GM12892 (cell line): ENCODE data around the gene LPAR6. TPM values are rescaled to one million over a fixed set of nuclear protein-coding genes. Genes with fewer than 3 reads are reported as not detected.
"Not testable (repeated sequence)": the region's sequence is repeated elsewhere in the genome, so short reads cannot be mapped to it uniquely, and the experiment has no call there.

Experiments used
- DNase-seq: peaks from one replicate; pipeline ENCODE4 v3.0.0; 2011; ENCODE audit not compliant: insufficient read length
- FAIRE-seq: peaks from 2 replicates; lab custom pipeline; 2011; peaks lifted over from hg19 to GRCh38; lab: Jason Lieb, UNC
- POLR2A ChIP-seq: IDR thresholded peaks from 2 replicates; pipeline ENCODE4 v1.6.1; 2011; ENCODE audit warnings: low read depth, low read length, control low read depth
- POLR2AphosphoS5 ChIP-seq: IDR thresholded peaks from 2 replicates; pipeline ENCODE4 v1.6.1; 2011; ENCODE audit warnings: low read depth, low read length, control low read depth
- TAF1 ChIP-seq: IDR thresholded peaks from 2 replicates; pipeline ENCODE4 v1.6.1; 2011; ENCODE audit warnings: low read depth, mild to moderate bottlenecking, control low read depth, low read length, borderline replicate concordance
- polyA plus RNA-seq: library from polyadenylated mRNA; unstranded; fragments of >200 nt; gene quantifications from one replicate; pipeline ENCODE4 v1.2.1, GENCODE V29; 2012; ENCODE audit warnings: missing spikeins, inconsistent platforms; ENCODE audit not compliant: missing spikeins

LPAR6 gene, protein sequence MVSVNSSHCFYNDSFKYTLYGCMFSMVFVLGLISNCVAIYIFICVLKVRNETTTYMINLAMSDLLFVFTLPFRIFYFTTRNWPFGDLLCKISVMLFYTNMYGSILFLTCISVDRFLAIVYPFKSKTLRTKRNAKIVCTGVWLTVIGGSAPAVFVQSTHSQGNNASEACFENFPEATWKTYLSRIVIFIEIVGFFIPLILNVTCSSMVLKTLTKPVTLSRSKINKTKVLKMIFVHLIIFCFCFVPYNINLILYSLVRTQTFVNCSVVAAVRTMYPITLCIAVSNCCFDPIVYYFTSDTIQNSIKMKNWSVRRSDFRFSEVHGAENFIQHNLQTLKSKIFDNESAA
- 0.89 TPM for polyA plus RNA-seq

DNA sequence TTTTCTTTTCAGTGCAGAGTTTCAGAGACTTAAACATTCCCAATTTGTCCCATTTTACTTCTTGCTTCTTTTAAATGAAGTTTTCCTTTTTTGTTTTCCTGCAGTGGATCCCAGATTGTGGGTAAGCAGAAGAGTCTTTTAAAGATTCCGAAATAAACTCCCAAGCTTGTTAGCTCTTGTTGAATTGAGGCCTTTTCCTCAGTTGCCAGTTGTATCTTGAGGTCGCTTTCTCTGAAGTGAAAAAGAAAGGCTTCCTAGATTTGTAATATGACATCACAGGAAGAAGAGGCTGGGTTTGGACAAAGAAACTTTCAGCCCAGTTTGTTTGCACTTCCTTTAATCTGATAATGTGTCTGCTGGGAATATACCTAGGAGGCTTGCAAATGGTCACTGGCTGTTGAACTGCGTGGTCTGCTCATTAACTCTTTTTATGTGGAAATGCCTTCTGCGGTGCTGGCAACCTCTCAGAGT, at the start of gene LPAR6:
LPAR6 (minus strand) TSS at position 233 of the 471 bp plus-strand sequence. CDS start 690 bp downstream, outside the sequence.
- TF ChIP-seq POLR2A (no peak), POLR2AphosphoS5 (no peak), TAF1 (no peak)
- FAIRE-seq (no peak), DNase-seq (no peak)

DNA sequence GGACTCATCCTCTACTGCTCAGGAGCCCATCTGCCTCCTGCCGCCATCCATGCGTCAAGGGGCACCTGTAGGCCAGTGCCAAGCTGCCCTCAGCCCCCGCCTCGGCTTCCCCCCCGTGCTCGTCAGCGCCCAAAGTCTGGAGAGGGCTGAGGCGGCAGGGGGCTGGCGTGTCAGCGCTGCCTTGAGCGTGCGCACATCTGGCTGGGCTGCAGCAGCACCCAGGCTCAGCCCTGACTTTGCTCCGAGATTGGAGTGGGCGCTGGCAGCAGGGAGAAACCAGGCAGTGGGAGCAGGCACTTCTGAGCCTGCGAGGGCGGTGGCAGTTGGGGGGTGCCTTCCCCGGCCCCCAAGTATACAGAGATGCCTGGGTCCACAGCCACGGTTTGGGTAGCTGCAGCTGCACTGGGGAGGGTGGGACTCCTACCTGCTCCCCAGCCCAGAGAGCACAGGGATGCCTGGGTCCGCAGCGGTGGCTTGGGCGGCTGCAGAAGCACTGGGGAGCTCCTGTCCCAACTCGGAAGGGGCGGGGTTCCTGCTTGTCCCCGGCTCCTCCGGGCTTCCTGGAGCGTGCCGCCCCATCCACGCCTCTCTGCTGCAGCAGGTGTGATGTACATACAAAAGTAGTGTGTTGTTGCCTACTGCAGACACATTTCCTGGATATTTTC, 44.8 kb upstream of the LPAR6 start:
- no peak for TF ChIP-seq TAF1
- TF ChIP-seq POLR2A, result no peak
- no peak for TF ChIP-seq POLR2AphosphoS5
- FAIRE-seq, result no peak
- DNase-seq, result no peak

DNA sequence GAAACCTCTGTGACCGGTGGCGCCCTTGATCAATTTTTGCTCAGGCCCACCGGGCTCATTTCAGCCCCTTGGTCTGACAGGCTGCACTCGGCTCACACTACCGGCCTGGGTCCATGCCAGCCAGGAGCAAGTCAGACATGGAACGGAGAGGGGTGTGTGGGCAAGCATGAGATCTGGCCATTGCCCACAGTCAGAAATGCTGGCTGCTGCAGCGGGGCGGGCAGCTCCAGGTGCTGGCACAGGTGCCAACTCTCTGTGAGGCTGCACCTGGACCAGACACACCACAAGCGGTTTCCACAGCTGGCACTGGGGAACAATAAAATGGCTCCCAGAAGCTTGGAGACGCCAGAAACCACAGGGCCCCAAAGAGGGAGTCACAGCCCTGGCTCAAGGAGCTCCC, 43.6 kb upstream of the LPAR6 start:
- no peak for FAIRE-seq
- DNase-seq, result no peak
- TF ChIP-seq POLR2AphosphoS5 (no peak), TAF1 (no peak), POLR2A (no peak)

DNA sequence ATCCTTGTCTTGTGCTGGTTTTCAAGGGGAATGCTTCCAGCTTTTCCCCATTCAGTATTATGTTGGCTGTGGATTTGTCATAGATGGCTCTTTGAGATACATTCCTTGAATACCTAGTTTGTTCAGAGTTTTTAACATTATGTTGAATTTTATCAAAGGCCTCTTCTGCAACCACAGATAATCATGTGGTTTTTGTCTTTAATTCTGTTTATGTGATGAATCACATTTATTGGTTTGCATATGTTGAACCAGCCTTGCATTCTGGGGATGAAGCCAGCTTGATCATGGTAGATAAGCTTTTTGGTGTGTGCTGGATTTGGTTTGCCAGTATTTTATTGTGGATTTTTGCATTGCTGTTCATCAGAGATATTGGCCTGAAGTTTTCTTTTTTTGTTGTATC, 38.3 kb upstream of the LPAR6 start:
- DNase-seq, FAIRE-seq: not testable (repeated sequence)

DNA sequence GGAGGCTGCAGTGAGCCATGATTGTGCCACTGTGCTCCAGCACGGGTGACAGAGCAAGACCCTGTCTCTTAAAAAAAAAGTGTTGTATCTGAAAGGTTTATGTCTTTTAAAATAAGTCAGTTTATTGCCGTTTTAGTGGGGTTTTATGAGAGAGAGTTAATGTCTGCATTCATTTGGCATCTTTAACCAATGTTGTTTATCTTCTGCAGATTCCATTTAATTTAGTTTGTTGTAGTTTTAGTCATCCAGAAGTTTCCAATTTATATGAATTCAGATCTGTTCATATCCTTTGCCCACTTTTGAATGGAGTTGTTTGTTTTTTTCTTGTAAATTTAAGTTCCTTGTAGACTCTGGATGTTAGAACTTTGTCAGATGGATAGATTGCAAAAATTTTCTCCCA, 36.7 kb upstream of the LPAR6 start:
- no peak for TF ChIP-seq TAF1
- TF ChIP-seq POLR2A, result no peak
- TF ChIP-seq POLR2AphosphoS5, result no peak
- FAIRE-seq, result no peak
- no peak for DNase-seq

DNA sequence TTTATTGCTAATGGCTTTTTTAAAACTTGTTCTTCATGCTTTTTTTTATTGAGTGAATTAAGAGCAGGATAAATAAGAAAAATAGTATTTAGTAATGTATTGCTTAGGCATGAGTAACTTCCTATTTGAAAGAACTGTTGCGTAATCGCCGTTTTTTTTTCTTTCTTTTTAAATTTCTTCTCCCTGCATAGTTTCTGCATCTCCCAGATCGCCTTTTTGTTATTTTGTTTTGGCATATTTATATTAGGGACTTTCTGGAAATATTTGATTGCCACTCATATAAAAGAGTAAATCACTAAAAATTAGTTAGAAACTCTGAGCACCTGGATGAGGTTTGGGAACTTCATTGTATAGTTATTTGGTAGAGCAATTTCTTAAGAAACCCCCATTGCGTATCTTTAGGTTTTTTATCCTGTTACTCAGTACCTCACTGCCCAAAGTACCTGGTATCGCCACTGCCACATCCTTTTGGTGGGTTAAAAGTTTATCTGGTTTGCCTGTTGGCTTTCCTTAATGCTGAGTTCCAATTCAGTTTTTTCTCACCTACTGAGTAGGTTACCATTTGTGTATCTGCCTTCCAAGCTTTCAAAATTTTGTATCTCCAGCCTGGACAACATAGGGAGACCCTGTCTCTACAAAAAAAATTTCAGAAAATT, 36.2 kb upstream of the LPAR6 start:
- no peak for DNase-seq
- TF ChIP-seq TAF1 (no peak), POLR2AphosphoS5 (no peak), POLR2A (no peak)
- peak; percentile 9 for FAIRE-seq

DNA sequence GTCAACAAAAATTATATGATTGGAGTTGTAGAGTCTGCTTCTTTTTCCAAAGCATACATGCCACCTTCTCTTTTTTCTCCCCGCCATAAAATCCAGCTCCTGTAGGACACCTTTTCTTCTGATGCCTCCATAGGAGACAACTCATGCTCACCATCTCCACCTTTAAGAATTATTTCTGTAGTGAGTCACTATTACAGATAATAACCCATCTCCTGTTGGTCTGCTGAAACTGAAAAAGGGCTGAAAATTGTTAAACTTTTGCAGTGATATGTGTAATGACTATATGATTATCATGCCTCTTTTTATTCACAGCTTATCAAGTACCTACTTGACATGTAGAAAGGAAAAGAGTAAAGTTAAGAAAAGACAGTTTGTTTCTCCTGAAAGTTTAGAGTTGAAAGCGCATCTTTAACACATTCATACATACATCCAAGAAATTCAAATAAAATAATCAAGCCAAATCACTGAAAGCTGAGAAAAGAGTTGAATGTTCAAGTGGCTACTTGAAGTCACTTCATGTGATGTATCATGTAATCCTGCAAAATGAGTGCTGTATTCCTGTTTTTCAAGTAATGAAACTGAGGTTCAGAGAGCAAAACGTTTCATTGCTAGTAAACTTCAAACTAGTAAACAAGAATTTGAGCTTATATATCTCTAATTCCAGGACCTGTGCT, 35.5 kb upstream of the LPAR6 start:
- FAIRE-seq (peak; percentile 21), DNase-seq (no peak)
- TF ChIP-seq POLR2AphosphoS5 (no peak), TAF1 (no peak), POLR2A (no peak)

DNA sequence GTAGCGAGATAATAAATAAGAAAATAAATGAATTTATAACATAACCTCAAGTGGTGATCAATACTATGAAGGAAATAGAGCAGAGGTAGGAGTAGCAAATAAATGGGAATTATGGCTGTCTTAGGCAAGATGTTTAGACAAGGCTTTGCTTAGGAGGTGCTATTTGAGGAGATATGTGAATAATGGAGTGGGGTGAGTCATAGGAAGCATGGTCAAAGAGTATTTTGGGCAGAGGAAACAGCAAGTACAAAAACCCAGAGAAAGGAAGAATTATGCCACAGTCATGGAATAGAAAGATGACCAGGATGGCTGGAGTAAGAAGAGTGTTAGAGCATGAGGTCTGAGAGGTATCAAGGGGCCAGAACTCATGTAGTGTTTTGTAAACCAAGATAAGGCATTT, 33.6 kb upstream of the LPAR6 start:
- no peak for DNase-seq
- TF ChIP-seq TAF1, result no peak
- TF ChIP-seq POLR2AphosphoS5, result no peak
- no peak for TF ChIP-seq POLR2A

DNA sequence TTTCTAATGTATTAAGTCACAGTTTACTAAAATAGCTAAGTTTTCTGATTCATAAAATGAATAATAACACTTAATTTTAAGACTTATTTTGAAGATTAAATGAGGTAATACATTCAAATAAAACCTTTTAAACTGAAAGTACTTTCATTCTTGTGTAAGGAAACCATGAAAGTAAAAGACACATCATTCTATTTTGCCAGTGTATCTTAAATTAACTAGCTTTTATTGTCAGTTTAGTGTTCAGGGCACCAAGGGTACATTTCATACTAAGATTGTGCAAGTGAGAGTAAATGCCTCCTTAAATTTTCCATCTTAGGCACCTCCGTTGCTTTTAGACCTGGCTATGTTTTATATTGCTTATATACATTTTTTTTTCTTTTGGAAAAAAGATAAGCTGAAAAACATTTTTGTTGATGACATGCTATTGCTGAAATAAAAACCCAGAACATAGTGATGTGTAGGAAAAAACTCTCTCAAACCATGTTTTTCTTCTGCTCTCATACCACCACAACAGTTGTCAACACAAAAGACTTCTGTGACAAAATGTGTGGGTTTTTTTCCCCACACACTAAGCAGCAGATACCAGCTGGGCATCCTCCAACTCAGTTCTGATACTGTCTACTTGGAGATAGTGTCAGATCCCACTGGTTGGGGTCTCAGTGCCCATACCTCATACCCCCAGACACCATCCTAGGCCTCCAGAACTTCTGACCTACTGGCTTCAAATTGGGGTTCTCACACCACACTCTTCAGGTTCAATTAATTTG, 30.7 kb upstream of the LPAR6 start:
- FAIRE-seq, result no peak
- DNase-seq, result no peak
- no peak for TF ChIP-seq TAF1
- TF ChIP-seq POLR2A, result no peak
- no peak for TF ChIP-seq POLR2AphosphoS5

More for the DNA sequence above, 33.6 kb upstream of the LPAR6 start:
- no peak for FAIRE-seq

DNA sequence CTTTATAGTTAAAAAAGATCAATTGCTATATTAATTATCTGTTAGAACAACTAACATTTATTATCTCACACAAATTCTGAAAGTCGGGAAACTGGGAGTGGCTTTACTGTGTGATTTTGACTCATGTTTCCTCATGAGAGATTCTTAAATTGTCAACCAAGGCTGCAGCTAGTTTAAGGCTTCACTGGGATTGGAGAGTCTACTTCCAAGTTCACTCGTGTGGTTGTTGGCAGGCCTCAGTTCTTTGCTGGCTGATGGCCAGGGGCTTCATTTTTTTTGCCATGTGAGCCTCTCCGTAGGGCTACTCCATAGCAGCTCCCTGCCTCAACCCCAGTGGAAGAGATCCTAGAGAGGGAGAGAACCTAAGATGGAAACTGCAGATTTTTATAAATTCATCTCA, 24.5 kb upstream of the LPAR6 start:
- TF ChIP-seq POLR2AphosphoS5 (no peak), POLR2A (no peak), TAF1 (no peak)
- no peak for DNase-seq
- FAIRE-seq, result no peak

DNA sequence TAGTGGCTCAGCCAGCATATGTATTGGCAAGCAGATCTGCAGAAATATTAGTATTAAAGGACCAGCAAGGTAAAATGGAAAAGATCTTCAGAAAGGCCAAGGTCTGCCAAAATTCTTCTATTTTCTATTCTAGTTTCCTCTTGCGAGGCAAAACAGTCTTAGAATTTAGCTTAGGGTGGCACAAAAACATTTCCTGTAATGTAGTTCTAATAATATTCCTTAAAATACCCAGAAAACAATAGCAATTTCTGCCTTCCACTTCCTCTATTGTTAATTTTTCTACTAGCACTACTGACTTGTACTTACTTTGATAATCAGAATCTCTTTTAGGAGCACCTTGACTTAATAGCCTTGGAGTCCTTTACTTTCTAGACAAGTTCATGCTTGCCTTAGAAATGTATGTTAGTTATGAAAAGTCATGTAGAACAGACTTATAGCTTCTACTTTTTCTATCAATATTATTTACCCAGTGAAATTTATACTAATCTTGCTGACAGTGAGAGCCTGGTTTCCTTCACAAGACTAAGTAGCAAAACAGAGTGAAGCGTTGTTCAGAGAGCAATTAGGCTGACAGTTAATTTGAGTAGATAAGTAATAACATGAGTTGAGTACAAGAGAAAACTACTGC, 23.9 kb upstream of the LPAR6 start:
- FAIRE-seq (peak; percentile 63), DNase-seq (no peak)
- TF ChIP-seq POLR2AphosphoS5 (no peak), POLR2A (no peak), TAF1 (no peak)
